GM19099 (cell line): ENCODE data around the gene ASB3.
A peak's percentile ranks its signal among the peaks of the same experiment; 100 is the strongest.

Source experiments
- POLR2A ChIP-seq: IDR thresholded peaks from 3 replicates; pipeline ENCODE4 v1.6.1; 2011; ENCODE audit warnings: low read depth; ENCODE audit not compliant: insufficient read length; ENCODE audit errors: extremely low read depth

Gene ASB3

GRCh38 chr2:53801547-53801946 lies 14.8 kb upstream of the ASB3 start:
- no peak for TF ChIP-seq POLR2A

- TF ChIP-seq POLR2A: no peak
Measured at GRCh38 chr2:53793821-53794220, 7.1 kb upstream of the ASB3 start.

GRCh38 chr2:53793261-53793660 lies 6.5 kb upstream of the ASB3 start:
- TF ChIP-seq POLR2A: no peak

- TF ChIP-seq POLR2A: no peak
Measured at GRCh38 chr2:53787614-53788289, 999 bp upstream of the ASB3 start.

- no peak for TF ChIP-seq POLR2A
Measured at GRCh38 chr2:53786352-53786704, 425 bp downstream of the ASB3 start.

- TF ChIP-seq POLR2A: no peak
Measured at GRCh38 chr2:53785366-53785765, 1.4 kb downstream of the ASB3 start.

GRCh38 chr2:53784436-53784835 lies 2.3 kb downstream of the ASB3 start:
- no peak for TF ChIP-seq POLR2A

GRCh38 chr2:53782676-53783075 lies 4.1 kb downstream of the ASB3 start:
- TF ChIP-seq POLR2A: no peak

- TF ChIP-seq POLR2A: no peak
Measured at GRCh38 chr2:53780056-53780455, 6.7 kb downstream of the ASB3 start.

GRCh38 chr2:53778536-53779162 lies 8.1 kb downstream of the ASB3 start:
- no peak for TF ChIP-seq POLR2A

- no peak for TF ChIP-seq POLR2A
Measured at GRCh38 chr2:53777134-53777533, 9.6 kb downstream of the ASB3 start.

GRCh38 chr2:53770264-53770663 lies 16.5 kb downstream of the ASB3 start:
- no peak for TF ChIP-seq POLR2A

- TF ChIP-seq POLR2A: no peak
Measured at GRCh38 chr2:53769318-53769945, 17.3 kb downstream of the ASB3 start.

- TF ChIP-seq POLR2A: no peak
Measured at GRCh38 chr2:53768242-53768542, 18.6 kb downstream of the ASB3 start.

- peak; percentile 80 for TF ChIP-seq POLR2A
Measured at GRCh38 chr2:53767405-53768241, 19.1 kb downstream of the ASB3 start, which contains the start of gene CHAC2. CHAC2 (plus strand) TSS chr2:53767804; CDS start chr2:53767887, 83 bp downstream.
